NCI-H460 (cell line): ENCODE results near the gene MED17. TPM values are rescaled to one million over a fixed set of nuclear protein-coding genes. Genes with fewer than 3 reads are reported as not detected.

Experiments
- DNase-seq: peaks from one replicate; pipeline ENCODE4 v3.0.0-alpha.2; 2016; ENCODE audit warnings: low read depth; ENCODE audit errors: extremely low read depth
- small RNA-seq, 2 experiments: library from RNA; depleted of rRNA; stranded (forward); fragments of <200 nt; gene quantifications; one replicate each; pipeline ENCODE3, GENCODE V24; 2014
- total RNA-seq: library from RNA; depleted of rRNA; stranded (reverse); fragments of >200 nt; shearing (Covaris generic); gene quantifications from 2 replicates; pipeline ENCODE4 v1.2.3, GENCODE V29; 2014; rRNA removed

MED17 gene
- total RNA-seq, 1 experiment from 2014 or later, result 32.2 TPM

GRCh38 chr11:93845181-93846092 lies 61.4 kb downstream of the MED17 start:
- DNase-seq, result no peak

GRCh38 chr11:93846411-93846810 lies 62.3 kb downstream of the MED17 start:
- DNase-seq, result no peak

GRCh38 chr11:93849201-93849600 lies 65.1 kb downstream of the MED17 start:
- DNase-seq, result no peak

GRCh38 chr11:93849751-93850593 lies 65.9 kb downstream of the MED17 start:
- DNase-seq, result no peak

- no peak for DNase-seq
Measured at GRCh38 chr11:93850594-93851018, 66.5 kb downstream of the MED17 start, which contains the start of gene VSTM5. VSTM5 (minus strand) TSS chr11:93850618; CDS start chr11:93850502, 116 bp downstream.

GRCh38 chr11:93852242-93852641 lies 68.2 kb downstream of the MED17 start:
- DNase-seq, result no peak

GRCh38 chr11:93857413-93858120 lies 73.5 kb downstream of the MED17 start:
- DNase-seq, result no peak

- no peak for DNase-seq
Measured at GRCh38 chr11:93858121-93858775, 74.2 kb downstream of the MED17 start.

- DNase-seq, result no peak
Measured at GRCh38 chr11:93861808-93862207, 77.7 kb downstream of the MED17 start.

Small RNA genes within 50 kb of the gene (small RNA-seq; reads per million reads assigned to genes)
- gene RF00019 (0 reads per million in 2 experiments), gene SNORA40 (0 reads per million in 2 experiments)

Other genes with a start within 250 kb of the MED17 start
- gene SMCO4, start 240.9 kb upstream of the MED17 start, total RNA-seq, result 7.6 and 8.5 TPM in 2 replicates
- 19.6 and 21.8 TPM in 2 replicates for gene CEP295, start 122.6 kb upstream of the MED17 start, total RNA-seq
- 233 and 294 TPM in 2 replicates for gene TAF1D, start 42.8 kb upstream of the MED17 start, total RNA-seq
- gene C11orf54, start 42.6 kb upstream of the MED17 start, total RNA-seq, result 26.4 and 29.6 TPM in 2 replicates
- gene VSTM5, start 66.3 kb downstream of the MED17 start, total RNA-seq, result not detected in 2 replicates
- not detected in 2 replicates for gene HEPHL1, start 237.1 kb downstream of the MED17 start, total RNA-seq